DMS53 treated with DMSO at 0.1 percent for 48 hours (cell line): ENCODE results near the gene COX5A.
A peak's percentile ranks its signal among the peaks of the same experiment; 100 is the strongest.
"Not testable (repeated sequence)": the region's sequence is repeated elsewhere in the genome, so short reads cannot be mapped to it uniquely, and the experiment has no call there.

Experiments used
- DNase-seq: peaks from one replicate; lab custom pipeline; 2025; ENCODE audit not compliant: unreplicated experiment; lab: John Stamatoyannopoulos, UW

The COX5A gene

DNA sequence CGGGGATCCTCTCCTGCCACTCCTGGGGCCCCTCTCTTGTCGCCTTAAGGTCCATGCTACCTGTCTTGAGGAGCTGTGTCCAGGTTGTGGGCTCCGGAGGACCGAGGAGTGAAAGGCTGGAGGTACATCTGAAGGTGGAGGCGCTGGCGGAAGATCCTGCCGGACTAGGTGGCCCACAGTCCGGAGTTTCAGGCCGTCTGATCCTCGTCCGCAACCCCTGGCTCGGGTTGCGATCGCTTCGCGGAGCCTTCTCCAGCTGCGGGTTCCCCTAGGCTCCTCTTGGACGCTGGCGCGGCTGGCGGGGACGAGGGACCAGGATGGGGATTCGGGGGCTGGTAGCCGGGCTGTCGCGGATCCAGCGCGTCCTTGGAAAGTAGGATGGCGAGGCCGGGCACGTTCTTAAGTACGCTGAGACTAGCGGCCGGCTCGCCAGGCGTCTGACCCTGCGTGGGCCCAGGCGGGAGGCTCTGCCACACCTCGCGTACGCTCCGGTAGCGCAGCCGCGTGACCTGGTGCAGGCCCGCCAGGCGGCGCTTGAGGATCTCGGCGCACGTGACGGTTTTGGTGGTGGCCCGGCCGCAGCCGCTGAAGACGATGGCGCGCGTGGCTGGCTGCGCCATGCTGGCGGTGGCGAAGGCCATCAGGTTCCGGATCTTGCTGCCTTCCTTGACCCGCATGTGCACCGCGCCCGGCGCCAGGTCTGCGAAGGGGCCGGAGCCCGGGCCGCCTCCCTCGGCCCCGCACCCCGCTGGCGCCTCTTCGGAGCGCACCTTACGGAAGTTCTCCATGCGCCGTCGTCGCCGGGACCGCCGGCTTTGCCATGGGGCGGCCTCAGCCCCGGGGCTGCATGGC is 18.1 kb upstream of the COX5A start:
- peak; percentile 34 for DNase-seq

DNA sequence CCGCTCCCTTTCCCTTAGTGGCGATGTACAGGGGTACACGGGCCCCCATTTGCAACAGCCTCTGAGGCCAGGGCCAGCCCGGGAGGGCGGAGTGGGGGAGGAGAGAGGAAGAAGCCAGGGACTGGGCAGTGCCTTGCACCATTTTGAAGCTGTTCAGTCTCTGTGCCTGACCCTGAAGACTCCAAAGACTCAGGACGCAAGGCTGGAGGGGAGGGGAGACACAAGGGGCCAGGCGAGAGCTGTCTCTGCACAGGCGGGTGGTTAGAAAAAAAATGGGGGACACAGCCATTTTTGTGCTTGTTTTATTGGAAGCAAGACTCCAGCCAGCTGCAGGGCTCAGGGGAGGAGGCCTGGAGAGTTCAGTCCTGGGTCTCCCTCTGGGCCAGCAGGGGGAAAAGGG is 17.1 kb upstream of the COX5A start:
- no peak for DNase-seq

DNA sequence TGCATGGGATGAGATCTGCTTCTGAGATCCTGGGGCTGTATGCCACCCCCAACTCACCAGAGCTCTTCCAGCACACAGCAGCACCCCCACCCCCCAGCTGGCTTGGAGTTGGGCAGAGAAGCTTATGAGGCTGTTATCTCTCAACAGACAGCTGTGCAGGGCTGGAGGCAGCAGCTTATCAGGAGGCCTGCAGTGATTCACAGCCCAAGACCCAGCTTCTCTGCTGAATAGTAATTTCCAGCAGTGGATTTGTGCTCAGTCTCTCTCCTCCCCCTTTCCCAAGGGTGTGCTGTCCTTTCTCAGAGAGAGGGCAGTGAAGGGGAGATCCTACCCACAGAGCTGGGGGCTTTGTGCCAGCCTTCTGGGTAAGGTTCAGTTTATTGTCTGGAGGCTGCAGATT is 16.6 kb upstream of the COX5A start:
- DNase-seq: no peak

DNA sequence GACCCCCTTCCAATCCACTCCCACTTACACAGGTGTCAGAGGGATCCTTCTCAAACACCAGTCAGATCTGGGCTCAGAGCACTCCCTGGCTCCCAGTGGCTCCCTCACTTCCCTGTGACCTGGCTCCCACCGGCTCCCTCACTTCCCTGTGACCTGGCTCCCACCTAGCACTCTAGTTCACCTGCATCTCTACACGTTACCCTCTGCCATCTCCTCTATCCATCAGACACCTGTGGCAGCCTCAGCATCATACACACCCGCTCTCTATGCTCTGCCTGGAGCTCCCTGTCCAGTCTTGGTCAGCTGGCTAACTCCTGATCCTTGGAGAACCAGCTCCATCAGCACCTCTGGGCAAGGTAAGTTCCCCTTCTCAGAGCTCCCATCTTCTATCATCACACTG is 13.1 kb upstream of the COX5A start:
- DNase-seq: no peak

DNA sequence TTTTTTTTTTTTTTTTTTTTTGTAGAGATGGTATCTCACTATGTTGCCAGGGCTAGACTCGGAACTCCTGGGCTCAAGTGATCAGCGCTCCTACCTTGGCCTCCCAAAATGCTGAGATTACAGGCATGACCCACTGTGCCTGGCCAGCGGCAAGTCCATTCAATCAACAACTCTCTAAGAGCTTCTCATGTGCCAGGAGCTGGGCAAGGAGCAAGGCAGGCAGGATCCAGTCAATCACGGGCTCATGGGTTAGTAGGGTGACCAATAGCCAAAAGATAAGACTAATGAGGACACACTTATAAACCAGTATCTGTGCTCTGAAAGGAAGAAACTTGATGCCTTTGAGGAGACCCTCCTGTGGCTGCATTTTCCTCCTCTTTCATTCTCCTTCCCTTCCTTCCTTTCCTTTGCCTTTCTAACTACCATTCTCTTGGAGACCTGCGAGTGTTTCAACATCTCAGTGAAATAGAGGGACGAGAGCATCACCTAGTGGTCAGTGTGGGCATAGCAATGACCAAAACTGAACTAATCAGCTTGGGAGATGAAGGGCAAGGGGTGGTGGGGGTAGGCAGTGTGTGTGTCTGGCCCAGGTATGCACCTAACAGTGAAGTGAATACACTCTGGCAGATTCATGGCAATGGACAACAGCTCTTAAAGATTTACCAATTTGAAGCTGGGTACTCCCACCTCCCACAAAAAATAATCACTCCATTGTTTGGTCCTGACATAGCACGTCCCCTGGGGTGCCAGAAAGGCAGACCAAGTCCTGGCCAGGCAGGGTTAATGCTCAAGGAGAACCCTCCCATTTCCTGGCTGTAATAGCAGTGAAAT is 12.4 kb upstream of the COX5A start:
- peak; percentile 58 for DNase-seq

DNA sequence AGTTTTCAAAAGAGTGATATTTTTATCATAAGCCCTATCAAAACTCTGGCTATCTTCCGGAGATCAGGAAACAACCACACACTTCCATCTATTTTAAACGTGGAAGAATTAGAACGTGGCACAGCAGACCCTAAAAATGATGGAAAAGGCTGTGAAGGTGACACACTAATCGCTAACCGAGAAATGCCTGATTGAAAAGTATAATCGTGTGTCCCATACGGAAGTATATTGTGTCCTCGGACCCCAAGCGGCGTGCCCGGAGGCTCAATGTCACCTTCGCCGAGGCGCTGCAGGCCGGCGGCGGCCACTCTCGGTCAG is 642 bp downstream of the COX5A start:
- no peak for DNase-seq

DNA sequence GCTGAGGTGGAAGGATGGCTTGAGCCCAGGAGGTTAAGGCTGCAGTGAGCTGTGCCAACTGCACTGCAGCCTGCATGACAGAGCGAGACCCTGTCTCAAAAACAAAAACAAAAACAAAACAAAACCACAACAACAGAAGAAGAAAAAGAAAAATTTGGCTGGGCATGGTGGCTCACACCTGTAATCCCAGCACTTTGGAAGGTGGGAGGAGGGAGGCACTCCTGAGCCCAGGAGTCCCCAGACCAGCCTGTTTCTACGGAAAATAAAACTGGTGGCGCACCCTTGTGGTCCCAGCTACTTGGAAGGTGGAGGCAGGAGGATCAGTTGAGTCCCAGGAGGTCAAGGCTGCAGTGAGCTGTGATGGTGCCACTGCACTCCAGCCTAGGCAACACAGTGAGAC is 2.7 kb downstream of the COX5A start:
- DNase-seq: not testable (repeated sequence)

DNA sequence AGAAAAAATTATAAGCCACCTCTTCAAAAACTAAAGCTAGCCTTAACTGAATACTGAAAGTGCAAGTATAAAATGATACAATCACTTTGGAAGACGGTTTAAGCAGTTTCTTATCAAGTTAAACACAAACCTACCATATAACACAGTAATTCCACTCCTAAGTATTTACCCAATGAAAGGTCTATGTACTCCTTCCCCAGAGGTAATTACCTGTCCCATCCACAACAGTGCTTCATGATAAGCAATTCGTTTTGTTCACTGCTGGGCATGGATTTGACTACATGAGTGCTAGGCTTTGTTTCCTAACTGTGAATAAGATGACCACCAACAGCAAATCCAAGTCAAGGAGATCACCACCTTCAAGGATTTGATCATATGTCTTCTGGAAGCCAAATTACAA is 4.3 kb downstream of the COX5A start:
- DNase-seq: no peak

DNA sequence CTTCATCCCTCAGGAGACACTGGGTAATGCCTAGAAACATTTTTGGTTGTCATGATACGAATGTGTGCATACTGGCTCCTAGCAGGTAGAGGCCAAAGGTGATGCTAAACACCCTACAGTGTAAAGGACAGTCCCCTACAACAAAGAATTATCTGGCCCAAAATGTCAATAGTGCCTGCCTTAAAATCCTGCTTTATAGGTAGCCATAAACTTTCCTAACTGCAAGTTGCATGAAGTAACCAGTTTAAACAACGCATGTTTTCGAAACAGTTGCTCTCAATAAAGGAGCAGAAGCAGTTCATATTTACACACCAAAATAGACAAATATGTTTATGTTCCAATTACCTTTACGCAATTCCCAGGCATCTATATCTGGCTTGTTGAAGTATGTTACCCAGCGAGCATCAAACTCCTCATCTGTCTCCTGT is 9.1 kb downstream of the COX5A start:
- DNase-seq: no peak

DNA sequence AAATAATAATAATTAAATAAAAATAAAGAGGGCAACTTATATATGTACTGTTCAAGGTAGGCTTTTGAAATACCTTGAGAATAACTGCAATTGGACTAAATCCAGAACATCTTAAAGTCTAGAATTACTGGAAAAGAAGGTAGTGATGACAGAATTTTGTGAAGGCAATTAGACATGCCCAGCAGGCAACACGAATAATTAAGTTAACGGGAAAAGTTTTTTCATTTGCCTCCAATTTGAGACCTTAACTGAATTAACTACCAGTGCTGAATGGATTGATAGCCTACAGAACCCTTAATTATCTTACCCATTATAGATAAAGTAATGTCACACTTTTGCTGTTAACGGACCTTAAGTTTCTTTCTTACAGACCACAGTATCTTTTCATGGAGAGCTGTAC is 13.3 kb downstream of the COX5A start:
- DNase-seq: no peak

DNA sequence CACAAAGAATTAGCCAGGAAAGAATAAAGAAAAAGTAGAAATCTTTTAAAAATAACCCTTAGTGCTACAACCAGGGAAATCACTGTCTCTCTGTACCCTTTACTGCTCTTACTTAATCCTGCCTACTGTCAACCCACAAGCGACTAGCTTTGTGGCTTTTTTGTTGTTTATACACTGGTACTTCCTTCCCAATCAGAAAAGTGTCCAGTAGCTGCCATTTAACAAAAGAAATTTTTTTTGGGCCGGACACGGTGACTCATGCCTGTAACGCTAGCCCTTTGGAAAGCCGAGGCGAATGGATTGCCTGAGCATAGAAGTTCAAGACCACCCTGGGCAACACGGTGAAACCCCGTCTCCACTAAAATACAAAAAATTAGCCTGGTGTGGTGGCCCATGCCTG is 17.4 kb downstream of the COX5A start:
- no peak for DNase-seq

DNA sequence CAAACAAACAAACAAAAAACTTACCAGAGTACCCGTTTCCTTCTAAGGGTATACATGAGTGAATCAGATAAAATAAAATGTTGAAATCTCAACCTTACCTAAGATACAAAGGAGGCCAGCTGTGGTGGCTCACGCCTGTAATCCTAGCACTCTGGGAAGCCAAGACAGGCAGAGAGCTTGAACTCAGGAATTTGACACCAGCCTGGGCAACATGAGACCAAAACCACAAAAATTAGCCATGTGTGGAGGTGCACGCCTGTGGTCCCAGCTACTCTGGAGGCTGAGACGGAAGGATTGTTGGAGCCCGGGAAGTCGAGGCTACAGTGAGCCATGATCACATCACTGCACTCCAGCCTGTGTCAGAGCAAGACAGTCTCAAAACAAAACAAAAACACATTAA is 20.2 kb downstream of the COX5A start:
- DNase-seq: no peak

DNA sequence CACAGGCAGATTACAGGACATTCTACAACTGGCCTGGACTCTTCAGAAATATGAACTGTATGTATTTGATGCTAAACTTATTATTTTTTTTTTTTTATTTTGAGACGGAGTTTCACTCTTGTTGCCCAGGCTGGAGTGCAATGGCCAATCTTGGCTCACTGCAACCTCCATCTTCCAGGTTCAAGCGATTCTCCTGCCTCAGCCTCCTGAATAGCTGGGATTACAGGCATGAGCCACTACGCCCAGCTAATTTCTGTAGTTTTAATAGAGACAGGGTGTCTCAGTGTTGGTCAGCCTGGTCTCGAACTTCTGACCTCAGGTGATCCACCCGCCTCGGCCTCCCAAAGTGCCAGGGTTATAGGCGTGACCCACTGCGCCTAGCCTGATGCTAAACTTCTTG is 24.1 kb downstream of the COX5A start:
- DNase-seq: not testable (repeated sequence)

DNA sequence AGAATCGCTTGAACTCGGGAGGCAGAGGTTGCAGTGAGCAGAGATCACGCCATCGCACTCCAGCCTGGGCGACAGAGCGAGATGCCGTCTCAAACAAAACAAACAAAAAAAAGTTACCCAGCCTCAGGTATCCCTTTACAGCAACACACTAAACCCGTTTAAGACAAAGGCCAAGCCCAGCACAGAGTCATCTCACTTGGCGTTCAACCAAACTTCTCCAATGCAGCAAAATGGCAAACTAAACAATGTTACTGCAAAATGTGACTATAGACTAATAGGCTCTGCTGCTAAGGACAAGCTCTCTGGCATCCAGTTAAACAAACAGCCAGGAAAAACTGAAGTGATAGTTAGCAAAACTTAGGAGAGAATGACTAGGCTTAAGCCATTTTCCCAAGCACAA is 24.8 kb downstream of the COX5A start:
- DNase-seq: no peak

DNA sequence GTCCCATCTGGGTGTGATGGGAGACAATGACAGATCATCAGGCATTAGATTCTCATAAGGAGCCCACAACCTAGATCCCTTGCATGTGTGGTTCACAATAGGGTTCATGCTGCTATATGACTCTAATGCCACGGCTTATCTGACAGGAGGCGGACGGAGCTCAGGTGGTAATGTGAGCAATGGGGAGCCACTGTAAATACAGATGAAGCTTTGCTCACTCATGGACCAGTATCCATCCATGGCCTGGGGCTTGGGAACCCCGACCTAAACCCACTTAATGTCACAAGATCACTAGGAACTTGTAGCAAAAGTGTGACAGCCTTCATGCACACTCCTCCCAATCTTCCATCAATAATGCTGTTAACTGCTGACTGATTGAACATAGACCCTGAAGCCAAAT is 29.2 kb downstream of the COX5A start:
- no peak for DNase-seq

DNA sequence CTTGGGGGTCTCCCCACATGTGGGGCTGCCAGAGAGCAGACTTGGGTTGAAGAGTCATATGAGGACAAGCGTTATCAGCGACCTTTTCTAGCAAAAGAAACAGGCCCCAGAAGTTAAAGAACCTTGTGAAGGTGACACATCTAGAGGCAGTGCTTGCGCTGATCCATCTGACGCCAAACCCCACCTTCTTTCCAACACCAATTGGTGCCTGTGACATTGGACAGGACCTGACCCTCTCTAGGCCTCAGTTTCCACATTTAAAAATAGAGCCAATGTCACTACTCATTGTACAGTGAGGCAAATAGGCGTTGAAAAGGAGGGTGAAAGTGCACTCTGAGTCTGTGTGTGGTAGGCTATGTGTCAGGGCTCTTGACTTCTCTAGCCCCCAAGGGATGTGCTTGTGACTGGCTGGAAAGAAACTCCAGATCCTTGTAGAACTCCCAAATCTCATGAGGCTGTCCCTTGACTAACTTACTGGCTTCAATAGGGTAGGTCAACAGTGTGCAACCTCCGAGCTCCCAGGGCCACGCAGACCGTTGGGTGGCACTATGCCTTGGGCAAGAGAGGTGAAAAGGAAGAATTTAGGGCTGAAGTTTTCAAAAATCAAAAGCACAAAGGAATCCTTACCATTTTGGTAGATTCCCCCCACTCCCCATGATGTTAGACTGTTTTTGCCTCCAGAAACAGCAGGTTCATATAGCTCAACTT is 30.6 kb downstream of the COX5A start:
- DNase-seq: no peak

DNA sequence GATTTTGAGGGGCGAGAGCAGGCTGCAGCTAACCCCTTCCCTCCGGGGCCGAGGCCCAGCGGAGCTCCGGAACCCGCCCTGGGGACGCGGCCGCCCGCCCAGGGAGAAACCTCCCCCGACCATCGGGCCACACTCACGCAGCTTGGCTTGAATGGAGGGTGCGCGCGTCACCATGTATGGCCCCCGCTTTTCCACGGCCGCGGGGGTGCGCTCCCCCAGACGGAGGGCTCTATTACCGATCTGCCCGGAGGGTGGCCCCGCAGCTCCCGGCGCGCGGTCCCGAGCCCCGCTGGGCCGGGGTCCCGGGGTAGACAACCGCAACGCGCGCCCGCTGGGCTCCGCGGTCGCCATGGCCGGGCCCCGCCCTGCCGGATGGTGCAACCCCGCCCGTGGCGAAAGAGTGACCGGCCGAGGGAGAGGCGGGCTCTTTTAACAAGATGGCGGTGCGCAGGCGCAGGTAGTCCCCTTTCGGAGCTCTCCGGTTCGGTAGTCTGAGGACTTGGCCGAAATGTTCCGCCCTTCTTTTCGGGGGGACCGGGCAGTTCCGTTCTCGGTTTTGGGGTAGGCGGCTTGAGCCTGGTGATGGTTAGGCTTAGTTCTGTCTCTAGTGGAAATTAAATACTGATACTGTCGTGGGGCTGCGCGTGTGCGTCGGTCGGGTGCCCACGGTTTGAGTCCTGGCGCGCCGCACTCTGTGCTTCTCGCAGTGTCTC is 31.3 kb downstream of the COX5A start, which contains the start of gene FAM219B:
Gene FAM219B (minus strand): TSS at position 402 of the 713 bp plus-strand sequence. CDS start 51 bp downstream, at position 351.
- peak; percentile 70 for DNase-seq

DNA sequence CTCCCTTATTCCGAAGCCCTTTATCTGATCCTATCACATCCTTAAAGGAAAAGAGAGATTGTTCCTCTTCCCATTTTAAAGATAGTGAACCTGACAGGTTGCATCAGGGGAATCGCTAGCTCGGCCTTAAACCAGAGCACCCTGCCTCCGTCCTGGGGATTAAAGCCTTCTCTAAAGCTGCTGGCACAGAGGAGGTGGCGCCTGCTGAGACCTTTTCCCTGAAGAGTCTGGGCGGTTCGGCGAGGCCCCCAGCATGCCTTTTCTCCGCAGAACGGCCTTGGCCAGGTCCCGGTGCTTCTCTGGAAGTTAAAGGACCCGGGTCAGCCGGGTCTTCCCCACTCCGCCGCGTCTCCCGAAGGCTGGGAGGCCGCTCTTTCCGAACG is 31.8 kb downstream of the COX5A start:
- no peak for DNase-seq

DNA sequence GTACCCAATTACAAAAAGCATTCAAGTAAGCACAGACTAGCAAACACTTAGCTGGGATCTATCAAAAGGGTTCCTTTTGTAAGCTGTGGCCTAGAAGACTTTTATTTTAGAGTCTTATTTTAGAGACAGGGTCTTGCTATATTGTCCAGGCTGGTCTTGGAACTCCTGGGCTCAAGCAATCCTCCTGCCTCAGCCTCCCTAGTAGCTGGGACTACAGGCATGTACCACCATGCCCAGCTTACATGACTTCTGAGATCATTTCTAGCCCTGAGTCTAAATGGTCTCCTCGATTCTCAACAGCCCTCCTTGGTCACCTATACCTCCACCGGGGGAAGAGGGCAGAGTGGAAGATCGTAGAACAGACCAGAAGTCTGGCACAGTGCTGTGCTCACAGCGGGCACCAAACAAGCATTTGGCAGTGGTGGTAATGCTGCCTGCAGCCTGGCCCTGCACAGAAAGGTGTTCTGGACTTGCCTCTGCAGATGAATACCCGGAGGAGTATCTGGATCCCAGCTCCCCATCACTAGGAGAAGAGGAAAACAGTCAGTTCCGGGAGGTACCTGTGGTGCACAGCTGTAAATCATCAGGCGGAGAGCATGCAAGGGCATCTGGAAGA is 33.6 kb downstream of the COX5A start:
- DNase-seq: no peak

DNA sequence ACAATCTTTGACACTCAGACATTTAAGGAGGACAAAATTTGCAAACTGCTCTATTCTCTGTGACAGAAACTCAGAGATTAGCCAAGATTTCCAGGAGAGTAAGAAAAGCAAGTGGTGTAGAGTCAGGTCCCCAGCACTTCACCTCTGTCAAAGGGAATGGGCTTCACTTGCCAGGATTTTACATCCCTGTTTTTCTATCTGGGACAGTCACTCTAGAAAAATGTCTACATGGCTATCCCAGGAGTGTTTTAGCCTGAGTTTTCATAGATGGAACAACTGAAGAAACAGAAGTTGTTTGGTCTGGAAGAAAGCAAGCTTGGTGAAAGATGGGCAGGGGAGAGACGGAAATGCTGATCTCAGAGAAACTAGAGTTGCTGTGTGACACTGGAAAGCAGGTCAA is 34.2 kb downstream of the COX5A start:
- no peak for DNase-seq
